HG03108 (cell line): ENCODE measurements around the gene RTKN.
"Not testable (repeated sequence)": the region's sequence is repeated elsewhere in the genome, so short reads cannot be mapped to it uniquely, and the experiment has no call there.

ENCODE experiments used
- ATAC-seq: cut with Tn5 transposase; IDR thresholded peaks from one replicate; pipeline ENCODE4 v1.9.1; 2021; ENCODE audit warnings: moderate library complexity; ENCODE audit not compliant: unreplicated experiment

RTKN gene

DNA sequence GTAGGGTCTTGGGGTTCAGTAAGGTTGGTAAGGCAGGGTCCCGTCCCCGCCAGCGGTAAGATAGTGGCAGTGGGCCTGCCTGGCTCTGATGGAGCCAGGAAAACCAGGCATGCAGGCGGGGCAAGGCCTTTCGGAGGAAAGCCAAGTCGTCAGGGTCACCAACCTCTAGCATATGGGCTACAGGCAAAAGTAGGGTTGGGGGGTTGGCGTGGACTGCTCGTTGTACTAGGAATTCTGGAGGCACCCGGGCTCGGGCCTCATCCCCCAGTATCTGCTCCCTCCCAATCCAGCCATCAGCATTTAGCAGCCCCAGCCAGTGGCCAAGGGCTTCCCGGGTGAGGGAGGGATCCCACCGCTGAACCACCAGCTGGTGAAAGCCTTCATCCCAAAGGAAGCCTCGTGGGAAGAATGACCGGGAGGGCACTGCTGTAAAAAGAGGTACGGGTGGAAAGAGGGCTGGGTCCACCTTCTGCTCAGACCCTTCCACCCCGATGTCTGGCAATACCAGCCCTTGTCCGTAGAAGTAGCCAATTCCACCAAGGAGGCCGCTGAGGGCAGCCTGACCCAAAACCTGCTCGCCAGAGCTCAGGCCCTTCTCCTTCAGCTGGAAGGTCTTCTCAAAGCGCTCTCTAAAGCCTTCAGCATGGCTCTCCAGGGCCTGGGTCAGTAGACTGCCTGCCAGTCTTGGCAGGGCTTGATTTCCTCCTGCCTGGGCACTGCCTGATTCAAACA is 20.5 kb upstream of the RTKN start:
- no peak for ATAC-seq

GRCh38 chr2:74461187-74462053 is 19.7 kb upstream of the RTKN start:
- ATAC-seq: no peak

DNA sequence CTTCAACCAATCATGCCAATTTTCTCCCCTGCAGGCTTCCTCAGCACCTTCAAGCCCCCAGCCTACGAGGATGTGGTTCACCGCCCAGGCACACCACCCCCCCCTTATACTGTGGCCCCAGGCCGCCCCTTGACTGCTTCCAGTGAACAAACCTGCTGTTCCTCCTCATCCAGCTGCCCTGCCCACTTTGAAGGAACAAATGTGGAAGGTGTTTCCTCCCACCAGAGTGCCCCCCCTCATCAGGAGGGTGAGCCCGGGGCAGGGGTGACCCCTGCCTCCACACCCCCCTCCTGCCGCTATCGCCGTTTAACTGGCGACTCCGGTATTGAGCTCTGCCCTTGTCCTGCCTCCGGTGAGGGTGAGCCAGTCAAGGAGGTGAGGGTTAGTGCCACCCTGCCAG is 18.4 kb upstream of the RTKN start:
- not testable (repeated sequence) for ATAC-seq

DNA sequence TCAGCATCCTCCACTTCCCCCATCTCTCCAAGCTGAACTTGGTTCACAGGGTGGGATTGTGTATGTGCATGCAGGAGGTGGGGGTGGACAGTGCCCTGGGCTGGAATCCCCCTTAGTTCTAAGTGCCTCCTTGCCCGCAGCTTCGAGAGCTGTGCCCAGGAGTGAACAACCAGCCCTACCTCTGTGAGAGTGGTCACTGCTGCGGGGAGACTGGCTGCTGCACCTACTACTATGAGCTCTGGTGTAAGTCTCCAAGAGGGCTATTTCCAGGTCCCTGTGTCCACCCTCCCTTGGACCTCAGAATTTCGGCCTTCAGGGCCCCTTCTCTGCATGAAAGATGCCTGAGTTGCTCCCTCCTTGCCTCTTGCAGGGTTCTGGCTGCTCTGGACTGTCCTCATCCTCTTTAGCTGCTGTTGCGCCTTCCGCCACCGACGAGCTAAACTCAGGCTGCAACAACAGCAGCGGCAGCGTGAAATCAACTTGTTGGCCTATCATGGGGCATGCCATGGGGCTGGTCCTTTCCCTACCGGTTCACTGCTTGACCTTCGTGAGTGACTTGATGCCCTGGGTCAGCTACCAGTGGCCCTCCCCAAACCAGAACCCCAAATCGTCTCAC is 17.9 kb upstream of the RTKN start:
- not testable (repeated sequence) for ATAC-seq

- no peak for ATAC-seq
Measured at GRCh38 chr2:74458938-74459363, 17.2 kb upstream of the RTKN start.

DNA sequence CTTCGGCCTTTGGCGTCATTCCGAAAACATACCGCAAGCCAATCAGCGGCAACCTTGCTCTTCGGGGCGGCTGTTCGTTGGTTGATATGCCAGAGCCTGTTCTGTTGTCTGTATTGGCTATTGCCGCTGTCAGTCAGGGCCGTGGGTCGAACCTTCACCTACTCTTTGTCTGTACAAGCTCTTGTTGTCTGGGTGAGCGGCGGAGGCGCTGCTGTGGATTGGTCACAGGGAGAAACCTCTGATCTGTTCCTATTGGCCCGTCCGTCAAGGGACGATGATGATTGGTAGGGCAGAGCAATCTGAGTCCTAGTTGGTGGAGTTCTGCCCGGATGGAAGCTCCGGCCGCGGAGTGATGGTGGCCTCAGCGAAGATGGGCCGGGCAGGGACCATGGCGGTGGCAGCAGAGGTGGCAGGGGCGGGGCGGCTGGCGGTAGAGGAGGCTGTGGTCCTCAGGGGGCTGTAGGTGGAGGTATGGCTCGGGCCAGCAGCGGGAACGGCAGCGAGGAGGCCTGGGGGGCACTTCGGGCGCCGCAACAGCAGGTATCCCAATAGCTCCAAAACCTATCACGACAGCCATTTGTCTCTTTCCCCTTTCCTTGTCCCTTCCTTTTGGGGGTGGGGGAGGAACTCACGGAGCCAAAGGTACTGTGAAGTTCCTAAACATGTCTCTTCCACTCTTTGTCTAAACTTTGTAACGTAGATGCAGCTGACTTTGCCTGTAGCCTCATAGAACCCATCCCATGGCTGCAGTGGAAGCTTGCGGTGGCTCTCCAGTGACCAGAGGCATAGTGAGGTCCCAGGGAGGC is 16.6 kb upstream of the RTKN start, which contains the start of gene WBP1:
WBP1 (plus strand) TSS at position 307 of the 806 bp plus-strand sequence; CDS start at position 472, 165 bp downstream.
- peak; percentile 82 for ATAC-seq

DNA sequence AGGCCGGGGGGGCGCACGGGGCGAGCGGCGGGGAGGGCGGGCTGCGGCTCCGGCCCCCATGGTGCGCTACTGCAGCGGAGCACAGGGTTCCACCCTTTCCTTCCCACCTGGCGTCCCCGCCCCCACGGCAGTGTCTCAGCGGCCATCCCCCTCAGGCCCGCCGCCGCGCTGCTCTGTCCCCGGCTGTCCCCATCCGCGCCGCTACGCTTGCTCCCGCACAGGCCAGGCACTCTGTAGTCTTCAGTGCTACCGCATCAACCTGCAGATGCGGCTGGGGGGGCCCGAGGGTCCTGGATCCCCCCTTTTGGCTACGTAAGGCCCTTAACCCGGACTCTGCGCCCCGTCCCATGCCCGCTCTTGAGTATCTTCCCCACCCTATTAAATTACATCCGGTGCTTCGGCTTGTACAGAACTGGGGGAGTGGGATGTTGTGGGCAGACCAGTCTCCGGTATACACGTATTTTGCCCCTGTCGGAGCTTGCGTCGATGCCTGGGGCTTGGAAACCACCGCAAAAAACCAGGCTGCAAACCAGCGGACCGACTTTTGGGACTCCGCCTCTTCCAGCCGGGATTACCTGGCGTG is 15.9 kb upstream of the RTKN start:
- ATAC-seq: peak; percentile 24

DNA sequence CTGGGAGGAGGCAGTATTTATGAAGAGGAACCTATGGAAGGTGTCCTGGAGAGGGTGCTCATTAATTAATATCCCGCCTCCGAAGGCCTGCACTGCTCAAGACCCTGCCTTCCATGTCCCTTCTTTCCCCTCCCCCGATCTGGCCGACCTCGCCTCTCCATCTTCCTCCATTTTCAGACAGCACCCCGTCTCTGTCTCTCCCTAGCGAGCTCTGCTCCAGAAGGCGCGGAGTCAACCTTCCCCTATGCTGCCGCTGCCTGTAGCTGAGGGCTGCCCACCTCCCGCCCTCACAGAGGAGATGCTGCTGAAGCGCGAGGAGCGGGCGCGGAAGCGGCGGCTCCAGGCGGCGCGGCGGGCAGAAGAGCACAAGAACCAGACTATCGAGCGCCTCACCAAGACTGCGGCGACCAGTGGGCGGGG is 15.4 kb upstream of the RTKN start:
- no peak for ATAC-seq

DNA sequence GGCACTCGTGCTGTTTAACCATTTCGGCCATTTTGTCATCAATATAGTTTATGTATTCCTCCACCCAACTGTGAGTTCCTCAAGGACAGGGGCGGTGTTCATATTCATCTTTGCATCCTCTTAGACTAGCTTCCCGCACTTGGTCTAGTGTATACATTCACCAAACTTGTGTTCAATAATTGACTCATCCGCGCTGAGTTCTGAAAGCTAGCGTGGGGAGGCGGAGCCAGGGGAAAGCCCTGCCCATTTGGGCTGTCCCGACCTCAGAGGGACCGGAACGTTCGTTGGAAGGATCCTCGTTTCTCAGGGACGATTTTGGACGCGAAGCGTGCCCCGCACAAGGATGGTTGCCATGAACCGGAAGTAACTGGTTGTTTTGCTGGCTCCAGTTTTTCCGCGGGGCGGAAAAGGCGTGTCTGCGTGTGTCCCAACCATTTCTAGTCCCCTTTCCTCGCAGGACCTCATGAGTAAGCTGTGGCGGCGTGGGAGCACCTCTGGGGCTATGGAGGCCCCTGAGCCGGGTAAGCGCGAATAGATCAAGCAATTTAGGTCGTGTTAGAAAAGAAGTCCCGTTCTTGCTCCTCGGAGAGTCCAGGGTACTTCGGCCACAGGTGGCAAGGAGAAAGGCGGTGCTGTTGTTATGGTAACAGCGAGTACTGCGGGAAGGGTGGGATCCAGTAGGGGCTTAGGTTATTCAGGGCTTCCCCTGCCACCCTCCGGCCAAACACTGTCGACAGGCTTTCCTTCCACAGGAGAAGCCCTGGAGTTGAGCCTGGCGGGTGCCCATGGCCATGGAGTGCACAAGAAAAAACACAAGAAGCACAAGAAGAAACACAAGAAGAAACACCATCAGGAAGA is 13.1 kb upstream of the RTKN start, which contains the start of gene INO80B:
INO80B (plus strand) TSS at position 434 of the 858 bp plus-strand sequence; CDS start at position 464, 30 bp downstream.
- peak; percentile 35 for ATAC-seq

DNA sequence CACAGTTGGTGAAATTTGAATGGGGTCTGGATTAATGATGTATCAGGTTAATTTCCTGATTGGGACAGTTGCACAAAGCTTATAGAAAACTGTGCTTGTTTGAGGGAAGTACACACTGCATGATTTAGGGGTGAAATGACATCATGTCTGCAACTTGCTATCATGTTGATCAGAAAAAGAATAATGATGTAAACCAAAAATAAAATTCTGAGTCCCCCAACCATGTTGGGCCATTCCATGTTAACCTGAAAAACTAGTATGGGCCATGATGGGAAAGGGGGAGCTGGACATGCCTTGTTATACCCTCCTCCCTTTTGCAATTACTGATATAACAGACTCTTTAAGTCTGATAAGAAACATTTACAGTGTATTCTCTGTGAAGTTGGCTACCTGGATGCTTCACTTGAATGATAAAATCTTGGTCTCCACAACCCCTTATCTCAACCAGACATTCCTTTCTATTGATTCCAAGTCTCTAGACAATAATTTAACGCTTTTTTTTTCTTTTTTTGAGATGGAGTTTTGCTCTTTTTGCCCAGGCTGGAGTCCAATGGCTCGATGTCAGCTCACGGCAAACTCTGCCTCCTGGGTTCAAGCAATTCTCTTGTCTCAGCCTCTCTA is 8.9 kb upstream of the RTKN start:
- ATAC-seq: no peak

DNA sequence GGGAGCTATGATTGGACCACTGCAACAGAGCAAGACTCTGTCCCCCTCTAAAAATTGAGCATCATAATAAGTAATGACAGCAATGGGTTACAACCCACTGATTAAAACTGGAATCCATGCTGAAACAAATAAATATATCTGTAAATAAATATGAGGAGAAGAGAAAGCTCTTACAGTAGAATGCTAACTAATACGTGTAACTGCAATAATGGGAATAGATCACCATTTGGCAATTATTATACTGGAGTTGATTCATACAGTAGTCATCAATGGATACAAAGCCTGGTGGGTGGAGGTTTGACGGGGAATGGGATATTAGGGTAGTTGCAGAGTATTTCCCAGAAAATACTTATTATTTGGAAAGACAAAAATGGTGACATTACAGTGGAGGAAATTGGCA is 7.0 kb upstream of the RTKN start:
- no peak for ATAC-seq

DNA sequence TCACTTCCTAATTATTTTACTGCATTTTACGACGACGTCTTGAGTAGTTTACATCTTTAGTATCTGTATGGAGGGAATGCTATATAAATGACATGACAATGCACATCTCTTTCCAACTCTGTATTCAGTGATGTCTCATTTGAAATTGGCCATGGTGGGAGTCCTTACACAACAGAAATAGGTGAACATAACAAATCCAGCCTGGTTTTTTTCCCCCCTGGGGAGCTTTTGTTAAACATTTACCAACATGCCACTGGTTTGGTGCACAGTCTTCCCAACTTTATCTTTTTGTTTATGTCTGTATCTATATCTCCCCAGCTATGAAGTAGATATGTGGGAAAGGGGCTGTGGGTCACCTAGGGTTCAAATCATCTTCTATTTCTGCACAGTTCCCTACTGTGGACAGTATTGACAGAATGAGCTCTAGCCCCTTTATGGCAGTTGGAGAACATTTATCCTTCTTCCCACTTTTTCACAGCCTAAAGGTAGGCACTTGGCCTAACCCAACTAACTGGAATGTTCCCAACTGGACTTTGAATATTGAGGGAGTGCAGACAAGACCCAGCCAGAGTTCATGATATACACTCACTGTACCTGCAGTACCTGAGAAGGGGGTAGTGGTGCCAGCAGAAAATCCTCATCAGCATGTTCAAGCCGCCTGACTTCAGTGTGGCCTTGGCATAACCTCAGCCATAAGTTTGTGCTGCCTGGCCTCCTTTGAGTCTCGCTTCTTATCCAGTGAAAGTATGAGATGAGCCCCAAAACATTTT is 5.7 kb upstream of the RTKN start:
- no peak for ATAC-seq

- no peak for ATAC-seq
Measured at GRCh38 chr2:74444498-74445318, 3.0 kb upstream of the RTKN start.

DNA sequence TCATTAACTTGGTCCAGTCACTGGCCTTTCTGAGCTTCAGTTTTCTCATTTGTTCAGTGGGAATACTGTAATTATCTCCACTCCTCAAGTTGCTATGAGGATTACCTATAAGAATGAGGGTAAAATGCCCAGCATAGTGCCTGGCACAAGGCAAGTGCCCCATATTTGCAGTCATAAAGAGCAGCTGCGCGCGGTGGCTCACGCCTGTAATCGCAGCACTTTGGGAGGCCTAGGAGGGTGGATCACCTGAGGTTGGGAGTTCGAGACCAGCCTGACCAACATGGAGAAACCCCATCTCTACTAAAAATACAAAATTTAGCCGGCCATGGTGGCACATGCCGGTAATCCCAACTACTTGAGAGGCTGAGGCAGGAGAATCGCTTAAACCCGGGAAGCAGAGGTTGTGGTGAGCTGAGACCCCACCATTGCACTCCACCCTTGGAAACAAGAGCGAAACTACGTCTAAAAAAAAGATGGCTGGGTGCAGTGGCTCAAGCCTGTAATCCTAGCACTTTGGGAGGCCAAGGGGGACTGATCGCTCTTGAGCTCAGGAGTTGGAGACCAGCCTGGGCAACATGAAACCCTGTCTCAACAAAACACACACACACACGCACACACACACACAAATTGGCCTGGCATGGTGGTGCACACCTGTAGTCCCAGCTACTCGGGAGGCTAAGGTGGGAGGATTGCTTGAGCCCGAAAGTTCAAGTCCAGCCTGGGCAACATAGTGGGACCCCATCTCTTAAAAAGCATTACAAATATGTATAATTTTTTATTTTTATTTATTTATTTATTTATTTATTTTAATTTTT is 953 bp upstream of the RTKN start:
- not testable (repeated sequence) for ATAC-seq

DNA sequence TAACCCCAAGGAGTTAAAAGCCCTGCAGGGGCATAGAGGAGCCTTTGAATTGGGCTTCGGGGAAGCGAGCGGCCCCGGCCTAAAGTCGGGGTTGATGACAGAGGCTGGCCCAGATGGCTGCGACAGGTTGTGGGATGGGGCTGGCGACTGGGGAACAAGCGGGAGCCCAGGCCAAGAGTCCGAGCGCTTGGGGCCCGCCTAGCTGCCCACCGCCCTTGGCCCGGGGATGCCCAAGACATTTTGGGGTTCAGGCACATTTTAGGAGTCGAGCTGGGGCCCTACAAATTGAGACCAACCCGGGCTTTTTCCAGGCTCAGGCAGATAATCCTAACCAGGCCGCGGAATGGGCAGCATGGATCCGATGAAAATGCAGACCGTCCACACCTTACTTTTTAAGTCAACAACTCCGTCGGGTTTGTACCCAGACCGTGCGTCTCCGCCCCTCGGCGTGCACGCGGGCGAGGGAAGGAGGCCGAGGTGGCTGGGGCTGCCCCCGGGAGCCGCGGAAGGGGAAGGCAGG is 507 bp downstream of the RTKN start:
- ATAC-seq: no peak
